B cell (primary cell): ENCODE results near the gene WDR6. TPM values are rescaled to one million over a fixed set of nuclear protein-coding genes. Genes with fewer than 3 reads are reported as not detected.
A peak's percentile ranks its signal among the peaks of the same experiment; 100 is the strongest.

Experiments
- ATAC-seq: fragments of 200-7000 bp; cut with Tn5 transposase; one replicate; pipeline ENCODE4 v1.10.0; 2021; ENCODE audit warnings: low read depth, mild to moderate bottlenecking, moderate number of reproducible peaks, moderate library complexity
- CTCF ChIA-PET: fragments of 350-600 bp; sonication (Branson Sonifier 250); formaldehyde crosslinking; loops from one replicate; lab custom pipeline; 2021; ENCODE audit warnings: antibody characterized with exemption, inconsistent platforms; lab: Charles Lee
- POLR2A ChIA-PET: fragments of 350-600 bp; sonication (Branson Sonifier 250); formaldehyde crosslinking; loops from one replicate; lab custom pipeline; 2021; ENCODE audit warnings: antibody characterized with exemption; lab: Charles Lee
- DNase-seq: peaks from one replicate; pipeline ENCODE4 v3.0.0; 2013
- H2AFZ ChIP-seq: 2 replicates; pipeline ENCODE4 v1.6.1; 2012; ENCODE audit warnings: mild to moderate bottlenecking, low read depth, low read length; ENCODE audit not compliant: insufficient read depth, poor library complexity, severe bottlenecking
- H3K27ac ChIP-seq, 2 donors: 1 replicate in 1 of 2; 2 replicates in 1 of 2; pipeline ENCODE4 v1.5.1; 2012 to 2013; ENCODE audit warnings: low read length in 2 of 2, mild to moderate bottlenecking in 2 of 2, moderate library complexity in 1 of 2
- H3K27me3 ChIP-seq, 4 experiments: fragments of 200-600 bp in 1 of 4; sonication (generic) in 1 of 4; replicated peaks in 1 of 4; 1 replicate in 2 of 4; 2 replicates in 2 of 4; pipeline versions ENCODE4 v1.6.1 to v1.7.0; 2013 to 2016; ENCODE audit warnings: low read length in 3 of 4, mild to moderate bottlenecking in 2 of 4, mixed read lengths in 1 of 4, moderate library complexity in 1 of 4; ENCODE audit not compliant: insufficient read depth in 4 of 4, control insufficient read depth in 3 of 4; ENCODE audit errors: control extremely low read depth in 1 of 4
- H3K36me3 ChIP-seq, 2 experiments: replicated peaks in 1 of 2; 1 replicate in 1 of 2; 2 replicates in 1 of 2; pipeline versions ENCODE4 v1.6.1 to v1.7.1; 2013; ENCODE audit warnings: low read length in 1 of 2; ENCODE audit not compliant: insufficient read depth in 2 of 2, control insufficient read depth in 1 of 2; ENCODE audit errors: control extremely low read depth in 1 of 2, extremely low read depth in 1 of 2
- H3K4me1 ChIP-seq, 2 donors: fragments of 200-600 bp in 1 of 2; sonication (generic) in 1 of 2; 1 replicate in 1 of 2; 2 replicates in 1 of 2; pipeline versions ENCODE4 v1.5.1 to v1.6.1; 2013 to 2017; ENCODE audit warnings: low read length in 2 of 2; ENCODE audit not compliant: control insufficient read depth in 2 of 2, insufficient read depth in 2 of 2
- H3K4me2 ChIP-seq: replicated peaks from 2 replicates; pipeline ENCODE3; 2012; ENCODE audit warnings: mild to moderate bottlenecking, low read depth, low read length; ENCODE audit not compliant: poor library complexity, severe bottlenecking
- H3K4me3 ChIP-seq, 5 experiments: fragments of 200-600 bp in 1 of 5; sonication (generic) in 1 of 5; 1 replicate in 3 of 5; 2 replicates in 2 of 5; pipeline versions ENCODE4 v1.5.1 to v1.7.0; 2011 to 2016; ENCODE audit warnings: low read length in 4 of 5, mild to moderate bottlenecking in 4 of 5, low read depth in 2 of 5, control low read depth in 1 of 5, moderate library complexity in 1 of 5; ENCODE audit not compliant: insufficient read depth in 1 of 5; ENCODE audit errors: control extremely low read depth in 1 of 5, extremely low read depth in 1 of 5
- H3K79me2 ChIP-seq: fragments of 200-600 bp; sonication (generic); one replicate; pipeline ENCODE4 v1.6.0; 2016; ENCODE audit warnings: low read length; ENCODE audit not compliant: control insufficient read depth, insufficient read depth
- H3K9ac ChIP-seq: fragments of 200-600 bp; sonication (generic); 2 replicates; pipeline ENCODE4 v1.6.1; 2017; ENCODE audit warnings: mild to moderate bottlenecking, low read length, moderate library complexity
- H3K9me3 ChIP-seq, 3 donors: one replicate each; pipeline versions ENCODE4 v1.6.1 to v1.7.1; 2013; ENCODE audit warnings: low read length in 2 of 3; ENCODE audit not compliant: control insufficient read depth in 2 of 3, insufficient read depth in 1 of 3; ENCODE audit errors: control extremely low read depth in 1 of 3
- H4K20me1 ChIP-seq: 2 replicates; pipeline ENCODE4 v1.6.0; 2012; ENCODE audit warnings: mild to moderate bottlenecking, low read length; ENCODE audit not compliant: insufficient read depth, control insufficient read depth, poor library complexity, severe bottlenecking
- H3K27ac Mint-ChIP-seq: one replicate; pipeline ENCODE4 v1.8.0; 2021; ENCODE audit warnings: mixed read lengths
- H3K27me3 Mint-ChIP-seq: one replicate; pipeline ENCODE4 v1.8.0; 2021; ENCODE audit warnings: mixed read lengths
- H3K4me1 Mint-ChIP-seq: one replicate; pipeline ENCODE4 v1.8.0; 2021; ENCODE audit warnings: mixed read lengths
- H3K4me3 Mint-ChIP-seq: one replicate; pipeline ENCODE4 v1.8.0; 2021; ENCODE audit warnings: mixed read lengths
- H3K9me3 Mint-ChIP-seq: one replicate; pipeline ENCODE4 v1.8.0; 2022; ENCODE audit warnings: mixed read lengths; ENCODE audit not compliant: insufficient read depth
- CTCF ChIP-seq: fragments of 200-600 bp; IDR thresholded peaks from one replicate; pipeline ENCODE4 v1.8.0; 2022; ENCODE audit warnings: antibody characterized with exemption, mild to moderate bottlenecking
- EZH2 ChIP-seq: IDR thresholded peaks from 2 replicates; pipeline ENCODE4 v1.6.1; 2012; ENCODE audit warnings: borderline replicate concordance, low read depth, mild to moderate bottlenecking, moderate library complexity, low read length; ENCODE audit not compliant: insufficient read depth, poor library complexity, severe bottlenecking
- WGBS: methylation state at CpG from one replicate; pipeline ENCODE4 v1.1.5; 2013; ENCODE audit warnings: missing lambda C conversion rate; ENCODE audit not compliant: insufficient coverage; 5-methylcytosine and 5-hydroxymethylcytosine counted together
- intact Hi-C: fragments of 100-400 bp; cut with micrococcal nuclease; formaldehyde crosslinking; loops from one replicate; pipeline ENCODE4 v1.10.0; 2022
- polyA plus RNA-seq: library from polyadenylated mRNA; depleted of rRNA; stranded (reverse); fragments of >200 nt; gene quantifications from 2 replicates; pipeline ENCODE4 v1.2.3, GENCODE V29; 2012
- total RNA-seq, 2 donors: library from RNA; stranded (reverse); fragments of 120-200 nt in 1 of 2; gene quantifications; 1 replicate in 1 of 2; 2 replicates in 1 of 2; pipeline versions ENCODE4 v1.2.3 to v1.2.4, GENCODE V29; 2013 to 2022

Gene WDR6
- total and polyA plus RNA-seq, 2 donors (not counting 1 experiment from before 2014, with no cell fraction given) = 287 to 317 TPM

- POLR2A ChIA-PET = interaction anchor here (0.7 to 1.5 kb wide), 4 partner anchors 15 to 103 kb away, joined by 3 to 9 read pairs (median 4); partner anchors contain the start of genes NDUFAF3 and WDR6
- Histone ChIP-seq H3K36me3 (peaks cover 0 to 8% of the 10 kb centered on the region in 2 experiments), H3K79me2 (peaks cover 11% of the 10 kb centered on the region), H3K4me3 (no peak overlapping the region), H3K4me2 (no peak overlapping the region), H4K20me1 (no peaks in the 10 kb centered on the region), H3K9ac (no peak overlapping the region), H3K27ac (peak overlapping the region in 1 of 2 donors; percentile 66), H2AFZ (no peak overlapping the region), H3K9me3 (no peaks in the 10 kb centered on the region), H3K4me1 (peaks cover 18 to 21% of the 10 kb centered on the region in 2 donors), H3K27me3 (no peaks in the 10 kb centered on the region)
- DNase-seq (no peak), ATAC-seq (no peak)
- Mint-ChIP-seq H3K4me1 (peaks cover 28% of the 10 kb centered on the region), H3K9me3 (no peaks in the 10 kb centered on the region), H3K27ac (no peak overlapping the region), H3K4me3 (peak overlapping the region; percentile 92), H3K27me3 (no peaks in the 10 kb centered on the region)
- WGBS = 100% methylated on average over 1 of the region's 5 CpGs
- intact Hi-C loops = no loop called here
- no peak for TF ChIP-seq EZH2
- no peak for TF ChIP-seq CTCF
- CTCF ChIA-PET = interaction anchor here (0.6 to 5.5 kb wide), 6 partner anchors 14 to 376 kb away, joined by 3 to 73 read pairs (median 6); partner anchors contain the start of genes IMPDH2 and WDR6
Measured at GRCh38 chr3:48991851-48992545, 15.2 kb upstream of the WDR6 start.

GRCh38 chr3:48993834-48994233 is 13.4 kb upstream of the WDR6 start:
- Histone ChIP-seq H3K79me2 (peaks cover 11% of the 10 kb centered on the region), H4K20me1 (no peaks in the 10 kb centered on the region), H3K9me3 (no peaks in the 10 kb centered on the region), H3K4me2 (no peak overlapping the region), H3K36me3 (peaks cover 0 to 8% of the 10 kb centered on the region in 2 experiments), H3K9ac (no peak overlapping the region), H2AFZ (no peak overlapping the region), H3K4me3 (no peak overlapping the region), H3K27ac (peak overlapping the region in 1 of 2 donors; percentile 9), H3K27me3 (no peaks in the 10 kb centered on the region), H3K4me1 (peaks cover 18 to 21% of the 10 kb centered on the region in 2 donors)
- peak overlapping the region; percentile 10 for H3K27ac Mint-ChIP-seq
- peaks cover 25% of the 10 kb centered on the region for H3K4me1 Mint-ChIP-seq
- ATAC-seq (no peak), DNase-seq (no peak)
- no peaks in the 10 kb centered on the region for H3K9me3 Mint-ChIP-seq
- H3K4me3 Mint-ChIP-seq = no peak overlapping the region
- ChIA-PET CTCF (interaction anchor here (0.6 kb wide), 1 partner anchor 212 kb away, joined by 5 read pairs; no protein-coding TSS in a partner anchor), POLR2A (no interaction called here)
- TF ChIP-seq EZH2 (no peak), CTCF (no peak)
- H3K27me3 Mint-ChIP-seq = no peaks in the 10 kb centered on the region
- intact Hi-C loops = no loop called here
